GM18498 (cell line): ENCODE data around the gene DHRS12.

ENCODE experiments used
- ATAC-seq: cut with Tn5 transposase; IDR thresholded peaks from one replicate; pipeline ENCODE4 v1.9.1; 2021; ENCODE audit warnings: mild to moderate bottlenecking, moderate library complexity; ENCODE audit not compliant: unreplicated experiment

DHRS12 gene

GRCh38 chr13:51764184-51765141, 39.5 kb downstream of the DHRS12 start:
- ATAC-seq: peak; percentile 88

GRCh38 chr13:51763486-51763885, 40.5 kb downstream of the DHRS12 start:
- no peak for ATAC-seq

- ATAC-seq: no peak
Observed at GRCh38 chr13:51761643-51762350, 42.2 kb downstream of the DHRS12 start.

- ATAC-seq: no peak
Observed at GRCh38 chr13:51760592-51760991, 43.4 kb downstream of the DHRS12 start.

GRCh38 chr13:51759240-51759639, 44.7 kb downstream of the DHRS12 start:
- ATAC-seq: no peak

- no peak for ATAC-seq
Observed at GRCh38 chr13:51758691-51759090, 45.3 kb downstream of the DHRS12 start.

- no peak for ATAC-seq
Observed at GRCh38 chr13:51756651-51757050, 47.3 kb downstream of the DHRS12 start.

- no peak for ATAC-seq
Observed at GRCh38 chr13:51747438-51748434, 56.2 kb downstream of the DHRS12 start.

GRCh38 chr13:51746802-51747201, 57.2 kb downstream of the DHRS12 start:
- no peak for ATAC-seq

- ATAC-seq: no peak
Observed at GRCh38 chr13:51745243-51745642, 58.7 kb downstream of the DHRS12 start.

- ATAC-seq: no peak
Observed at GRCh38 chr13:51742611-51743010, 61.4 kb downstream of the DHRS12 start.

- no peak for ATAC-seq
Observed at GRCh38 chr13:51742031-51742430, 61.9 kb downstream of the DHRS12 start.

- ATAC-seq: no peak
Observed at GRCh38 chr13:51740698-51741097, 63.3 kb downstream of the DHRS12 start.

- no peak for ATAC-seq
Observed at GRCh38 chr13:51739027-51739764, 64.8 kb downstream of the DHRS12 start.

GRCh38 chr13:51738226-51738905, 65.6 kb downstream of the DHRS12 start:
- no peak for ATAC-seq

- ATAC-seq: no peak
Observed at GRCh38 chr13:51737609-51738008, 66.4 kb downstream of the DHRS12 start.

- ATAC-seq: no peak
Observed at GRCh38 chr13:51734786-51735185, 69.2 kb downstream of the DHRS12 start.

GRCh38 chr13:51733374-51734298, 70.3 kb downstream of the DHRS12 start:
- no peak for ATAC-seq
